H1 (cell line): ENCODE results near the gene LYPD3. TPM values are rescaled to one million over a fixed set of nuclear protein-coding genes. Genes with fewer than 3 reads are reported as not detected.

Experiments
- CTCF ChIA-PET: fragments of 300-600 bp; sonication (Branson Sonifier 250); formaldehyde crosslinking; loops from one replicate; lab custom pipeline; 2021; ENCODE audit not compliant: partially characterized antibody; lab: Charles Lee
- POLR2A ChIA-PET: fragments of 300-600 bp; sonication (Branson Sonifier 250); formaldehyde crosslinking; loops from one replicate; lab custom pipeline; 2021; ENCODE audit warnings: inconsistent platforms; ENCODE audit not compliant: partially characterized antibody; lab: Charles Lee
- DNase-seq, 2 experiments: peaks; one replicate each; pipeline versions ENCODE4 v3.0.0 to v3.0.0-alpha.2; 2010 to 2022; ENCODE audit warnings: low spot score in 2 of 2, low read depth in 1 of 2, mixed read lengths in 1 of 2
- FAIRE-seq: peaks from 2 replicates; lab custom pipeline; 2011; peaks lifted over from hg19 to GRCh38; lab: Jason Lieb, UNC
- H2AFZ ChIP-seq: 2 replicates; pipeline ENCODE4 v1.8.1; 2012; ENCODE audit warnings: low read length, inconsistent platforms
- H2AK5ac ChIP-seq: 2 replicates; pipeline ENCODE4 v1.6.1; 2013; ENCODE audit warnings: low read depth, low read length
- H2BK120ac ChIP-seq: replicated peaks from 2 replicates; pipeline ENCODE3; 2013; ENCODE audit warnings: low read depth, low read length, inconsistent platforms
- H2BK12ac ChIP-seq: 2 replicates; pipeline ENCODE4 v1.6.1; 2013; ENCODE audit warnings: low read depth, low read length
- H2BK15ac ChIP-seq: 2 replicates; pipeline ENCODE4 v1.6.1; 2013; ENCODE audit warnings: low read length
- H2BK20ac ChIP-seq: 2 replicates; pipeline ENCODE4 v1.6.1; 2013; ENCODE audit warnings: low read length
- H2BK5ac ChIP-seq: 2 replicates; pipeline ENCODE4 v1.6.1; 2013; ENCODE audit warnings: low read depth, low read length
- H3K14ac ChIP-seq: 2 replicates; pipeline ENCODE4 v1.6.1; 2013; ENCODE audit warnings: inconsistent platforms; ENCODE audit not compliant: insufficient read length
- H3K18ac ChIP-seq: 2 replicates; pipeline ENCODE4 v1.6.1; 2013; ENCODE audit warnings: low read length; ENCODE audit errors: extremely low read depth
- H3K23ac ChIP-seq: 2 replicates; pipeline ENCODE4 v1.6.1; 2013; ENCODE audit warnings: inconsistent platforms; ENCODE audit not compliant: insufficient read length
- H3K23me2 ChIP-seq: 2 replicates; pipeline ENCODE4 v1.6.1; 2013; ENCODE audit warnings: low read depth, low read length
- H3K27ac ChIP-seq: 2 replicates; pipeline ENCODE4 v1.6.1; 2011; ENCODE audit warnings: low read depth, low read length, inconsistent platforms
- H3K27me3 ChIP-seq, 4 experiments: replicated peaks in 1 of 4; 1 replicate in 1 of 4; 2 replicates in 3 of 4; pipeline versions ENCODE4 v1.6.1 to v1.8.1; 2011 to 2013; ENCODE audit warnings: low read length in 3 of 4, mild to moderate bottlenecking in 3 of 4, inconsistent platforms in 2 of 4, mixed read lengths in 2 of 4, moderate library complexity in 1 of 4; ENCODE audit not compliant: control insufficient read depth in 3 of 4, insufficient read depth in 3 of 4; ENCODE audit errors: extremely low read depth in 1 of 4
- H3K36me3 ChIP-seq, 4 experiments: 2 replicates each; pipeline versions ENCODE4 v1.6.1 to v1.8.1; 2011 to 2013; ENCODE audit warnings: mild to moderate bottlenecking in 4 of 4, low read length in 3 of 4, moderate library complexity in 2 of 4, control low read depth in 1 of 4, inconsistent platforms in 1 of 4; ENCODE audit not compliant: insufficient read depth in 4 of 4, control insufficient read depth in 2 of 4
- H3K4ac ChIP-seq: replicated peaks from 2 replicates; pipeline ENCODE3; 2013; ENCODE audit warnings: low read length, low read depth, mixed read lengths, inconsistent platforms; ENCODE audit not compliant: insufficient read length
- H3K4me1 ChIP-seq, 4 experiments: replicated peaks in 1 of 4; 1 replicate in 1 of 4; 2 replicates in 3 of 4; pipeline versions ENCODE4 v1.6.1 to v1.8.1; 2011 to 2013; ENCODE audit warnings: low read length in 3 of 4, inconsistent platforms in 2 of 4, mixed read lengths in 1 of 4; ENCODE audit not compliant: insufficient read depth in 4 of 4, control insufficient read depth in 3 of 4
- H3K4me2 ChIP-seq, 2 experiments: 2 replicates each; pipeline versions ENCODE4 v1.6.1 to v1.8.1; 2011 to 2013; ENCODE audit warnings: low read depth in 2 of 2, low read length in 2 of 2, control low read depth in 1 of 2, inconsistent platforms in 1 of 2, mild to moderate bottlenecking in 1 of 2; ENCODE audit not compliant: insufficient read depth in 1 of 2
- H3K4me3 ChIP-seq, 4 experiments: fragments of 200-600, 300-600 bp in 1 of 4; sonication (generic), shearing (Covaris generic), sonication (Bioruptor Twin) in 1 of 4; 2 replicates each; pipeline versions ENCODE4 v1.5.1 to v1.8.1; 2011 to 2016; ENCODE audit warnings: low read length in 4 of 4, low read depth in 3 of 4, control low read depth in 2 of 4, inconsistent platforms in 2 of 4, mild to moderate bottlenecking in 2 of 4, mixed read lengths in 1 of 4, moderate library complexity in 1 of 4; ENCODE audit not compliant: insufficient read depth in 2 of 4; ENCODE audit errors: extremely low read depth in 1 of 4
- H3K56ac ChIP-seq: replicated peaks from 2 replicates; pipeline ENCODE3; 2013; ENCODE audit warnings: low read depth, mild to moderate bottlenecking, mixed read lengths, low read length, inconsistent platforms; ENCODE audit not compliant: insufficient read length
- H3K79me1 ChIP-seq: 2 replicates; pipeline ENCODE4 v1.6.1; 2013; ENCODE audit warnings: low read depth, low read length, control low read depth
- H3K79me2 ChIP-seq, 2 experiments: 2 replicates each; pipeline versions ENCODE4 v1.6.1 to v1.8.1; 2012 to 2013; ENCODE audit warnings: low read length in 2 of 2, mild to moderate bottlenecking in 2 of 2, inconsistent platforms in 1 of 2; ENCODE audit not compliant: insufficient read depth in 2 of 2, control insufficient read depth in 1 of 2
- H3K9ac ChIP-seq, 4 experiments: replicated peaks in 1 of 4; 1 replicate in 1 of 4; 2 replicates in 3 of 4; pipeline versions ENCODE4 v1.6.1 to v1.8.1; 2011 to 2013; ENCODE audit warnings: low read depth in 3 of 4, low read length in 3 of 4, control low read depth in 2 of 4, mild to moderate bottlenecking in 2 of 4, moderate library complexity in 2 of 4, inconsistent platforms in 1 of 4; ENCODE audit errors: extremely low read depth in 1 of 4
- H3K9me3 ChIP-seq, 2 experiments: 2 replicates each; pipeline versions ENCODE4 v1.6.1 to v1.8.1; 2012 to 2013; ENCODE audit warnings: mild to moderate bottlenecking in 2 of 2, moderate library complexity in 2 of 2, control low read depth in 1 of 2, inconsistent platforms in 1 of 2, low read depth in 1 of 2, low read length in 1 of 2, mixed read lengths in 1 of 2; ENCODE audit not compliant: insufficient read depth in 2 of 2
- H4K20me1 ChIP-seq, 2 experiments: replicated peaks in 1 of 2; 2 replicates each; pipeline versions ENCODE3 to v1.8.1; 2011 to 2013; ENCODE audit warnings: inconsistent platforms in 2 of 2, low read length in 2 of 2, mild to moderate bottlenecking in 1 of 2; ENCODE audit not compliant: insufficient read depth in 2 of 2, control insufficient read depth in 1 of 2
- H4K5ac ChIP-seq: 2 replicates; pipeline ENCODE4 v1.6.1; 2013; ENCODE audit warnings: low read length, low read depth, mixed read lengths, inconsistent platforms; ENCODE audit not compliant: insufficient read length
- H4K8ac ChIP-seq: 2 replicates; pipeline ENCODE4 v1.8.0; 2013; ENCODE audit warnings: mild to moderate bottlenecking, moderate library complexity, low read length, inconsistent platforms; ENCODE audit not compliant: insufficient read depth; ENCODE audit errors: extremely low read depth
- H4K91ac ChIP-seq: replicated peaks from 2 replicates; pipeline ENCODE3; 2013; ENCODE audit warnings: low read length, mixed read lengths, inconsistent platforms; ENCODE audit not compliant: insufficient read length
- EZH2 ChIP-seq: fragments of 200-600 bp; sonication (generic); IDR thresholded peaks from 2 replicates; pipeline ENCODE4 v1.7.1; 2012; ENCODE audit warnings: low read depth, mild to moderate bottlenecking, moderate library complexity, low read length, inconsistent platforms; ENCODE audit not compliant: severe bottlenecking
- KDM5A ChIP-seq: fragments of 200-600 bp; IDR thresholded peaks from 2 replicates; pipeline ENCODE4 v1.7.1; 2012; ENCODE audit warnings: mild to moderate bottlenecking, low read length, inconsistent platforms, mixed read lengths
- SAP30 ChIP-seq: fragments of 300-600 bp; sonication (generic); IDR thresholded peaks from 2 replicates; pipeline ENCODE4 v1.7.1; 2012; ENCODE audit warnings: low read length, moderate library complexity, mild to moderate bottlenecking, inconsistent platforms; ENCODE audit not compliant: insufficient read depth, insufficient replicate concordance
- SIRT6 ChIP-seq: IDR thresholded peaks from one replicate; pipeline ENCODE4 v1.7.1; 2012; ENCODE audit warnings: low read length, inconsistent platforms
- WGBS, 2 experiments: shearing (Covaris generic) in 1 of 2; methylation state at CpG; one replicate each; pipeline versions ENCODE4 v1.1.6 to v1.1.7; 2013 to 2015; ENCODE audit warnings: low lambda C conversion rate in 2 of 2, mixed read lengths in 2 of 2, inconsistent platforms in 1 of 2, low coverage in 1 of 2, missing lambda C conversion rate in 1 of 2; ENCODE audit not compliant: insufficient replicate concordance in 2 of 2, insufficient coverage in 1 of 2, insufficient read length in 1 of 2; ENCODE audit errors: extremely low coverage in 1 of 2, missing lambda C conversion rate in 1 of 2; 5-methylcytosine and 5-hydroxymethylcytosine counted together
- polyA plus RNA-seq, 7 experiments: library from polyadenylated mRNA; depleted of rRNA in 3 of 7; stranded (reverse) in 5 of 7; unstranded in 2 of 7; fragments of >200 nt in 5 of 7; fragments of 200-250 nt in 2 of 7; gene quantifications; 1 replicate in 5 of 7; 2 replicates in 1 of 7; 4 replicates in 1 of 7; pipeline versions ENCODE4 v1.2.1 to v1.2.3, GENCODE V29; 2011 to 2013; ENCODE audit warnings: missing spikeins in 2 of 7, mixed read lengths in 2 of 7
- total RNA-seq: library from RNA; stranded (reverse); fragmentation: NEBNext Ultra II Directional; extraction: Animal tissue kit (Norgen Biotek cat#: 25700); gene quantifications from 2 replicates; pipeline ENCODE4 v1.2.1, GENCODE V29; 2021
- TF ChIP-seq, protein P1 (sequence below), 3 experiments: IDR thresholded peaks; 1 replicate in 2 of 3; 2 replicates in 1 of 3; pipeline versions ENCODE4 v1.5.1 to v1.6.1; 2011; ENCODE audit warnings: low read length in 3 of 3, mild to moderate bottlenecking in 3 of 3, inconsistent platforms in 2 of 3, low read depth in 1 of 3, moderate library complexity in 1 of 3; ENCODE audit not compliant: insufficient read depth in 1 of 3; ENCODE audit errors: control extremely low read depth in 1 of 3

The LYPD3 gene
- total and polyA plus RNA-seq, 2 of the 8 experiments (the other 6 are each of a cell fraction or from before 2014, with no cell fraction given), result 4.1 to 16.4 TPM

GRCh38 chr19:43479226-43479625 lies 13.8 kb upstream of the LYPD3 start:
- ChIA-PET POLR2A (no interaction called here), CTCF (interaction anchor here (1.2 to 2.6 kb wide), 4 partner anchors 23 to 32 kb away, joined by 3 to 6 read pairs (median 3); no protein-coding TSS in a partner anchor)
- Histone ChIP-seq H4K5ac (no peak overlapping the region), H2BK15ac (no peak overlapping the region), H3K4me1 (peaks cover 0 to 2% (median 0%) of the 10 kb centered on the region in 4 experiments; a peak in 3 of 7 replicates), H2BK5ac (no peak overlapping the region), H3K4me2 (no peak overlapping the region), H3K79me2 (no peaks in the 10 kb centered on the region), H2AFZ (no peak overlapping the region), H3K27ac (no peak overlapping the region), H3K9ac (no peak overlapping the region), H3K56ac (no peak overlapping the region), H2BK20ac (no peak overlapping the region), H4K20me1 (no peaks in the 10 kb centered on the region), H4K91ac (no peak overlapping the region), H3K18ac (no peak overlapping the region), H3K4ac (no peak overlapping the region), H3K14ac (no peak overlapping the region), H2BK12ac (no peak overlapping the region), H3K4me3 (no peak overlapping the region), H3K9me3 (no peaks in the 10 kb centered on the region), H3K79me1 (no peaks in the 10 kb centered on the region), H3K36me3 (no peaks in the 10 kb centered on the region), H4K8ac (no peak overlapping the region), H2AK5ac (no peak overlapping the region), H3K27me3 (no peaks in the 10 kb centered on the region; a peak in 2 of 7 replicates), H2BK120ac (no peak overlapping the region), H3K23me2 (0 out of 2 replicates have a peak, but pooled peaks cover 3% of the 10 kb centered on the region), H3K23ac (no peak overlapping the region)
- DNase-seq (no peak), FAIRE-seq (no peak)
- 87% methylated on average over 12 of the region's 15 CpGs; no CpG with 5 or more reads in 1 of the 2 experiments for WGBS, 2 experiments
- TF ChIP-seq KDM5A (no peak), EZH2 (no peak), SAP30 (no peak), SIRT6 (no peak)
- TF ChIP-seq, protein P1, sequence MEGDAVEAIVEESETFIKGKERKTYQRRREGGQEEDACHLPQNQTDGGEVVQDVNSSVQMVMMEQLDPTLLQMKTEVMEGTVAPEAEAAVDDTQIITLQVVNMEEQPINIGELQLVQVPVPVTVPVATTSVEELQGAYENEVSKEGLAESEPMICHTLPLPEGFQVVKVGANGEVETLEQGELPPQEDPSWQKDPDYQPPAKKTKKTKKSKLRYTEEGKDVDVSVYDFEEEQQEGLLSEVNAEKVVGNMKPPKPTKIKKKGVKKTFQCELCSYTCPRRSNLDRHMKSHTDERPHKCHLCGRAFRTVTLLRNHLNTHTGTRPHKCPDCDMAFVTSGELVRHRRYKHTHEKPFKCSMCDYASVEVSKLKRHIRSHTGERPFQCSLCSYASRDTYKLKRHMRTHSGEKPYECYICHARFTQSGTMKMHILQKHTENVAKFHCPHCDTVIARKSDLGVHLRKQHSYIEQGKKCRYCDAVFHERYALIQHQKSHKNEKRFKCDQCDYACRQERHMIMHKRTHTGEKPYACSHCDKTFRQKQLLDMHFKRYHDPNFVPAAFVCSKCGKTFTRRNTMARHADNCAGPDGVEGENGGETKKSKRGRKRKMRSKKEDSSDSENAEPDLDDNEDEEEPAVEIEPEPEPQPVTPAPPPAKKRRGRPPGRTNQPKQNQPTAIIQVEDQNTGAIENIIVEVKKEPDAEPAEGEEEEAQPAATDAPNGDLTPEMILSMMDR (IDR thresholded peaks at IDR 0.05; ENCODE audit: control extremely low read depth in 1 of 3, insufficient read depth in 1 of 3, low read depth in 1 of 3, low read length in 3 of 3), result no peak
